Prostate gland (tissue), 2 donors: ENCODE results near the gene MOCS1. TPM values are rescaled to one million over a fixed set of nuclear protein-coding genes. Genes with fewer than 3 reads are reported as not detected.

ENCODE experiments used
- DNase-seq: peaks from one replicate; pipeline ENCODE4 v3.0.0-alpha.2; 2019; ENCODE audit warnings: low spot score
- H3K27ac ChIP-seq, 2 donors: fragments of 200-600 bp; sonication (generic); 2 replicates each; pipeline ENCODE4 v1.5.1; 2017 to 2019
- H3K27me3 ChIP-seq: fragments of 200-600 bp; sonication (generic); replicated peaks from 2 replicates; pipeline ENCODE4 v1.5.1; 2019; ENCODE audit not compliant: insufficient read depth
- H3K36me3 ChIP-seq, 2 donors: fragments of 200-600 bp; sonication (generic); 1 replicate in 1 of 2; 2 replicates in 1 of 2; pipeline versions ENCODE4 v1.5.1 to v1.8.1; 2017 to 2019
- H3K4me1 ChIP-seq: fragments of 200-600 bp; sonication (generic); replicated peaks from 2 replicates; pipeline ENCODE4 v1.5.1; 2019
- H3K4me3 ChIP-seq, 2 donors: fragments of 200-600 bp; sonication (generic); 2 replicates each; pipeline ENCODE4 v1.5.1; 2017 to 2019
- H3K9me3 ChIP-seq: fragments of 200-600 bp; sonication (generic); 2 replicates; pipeline ENCODE4 v1.5.1; 2017
- CTCF ChIP-seq, 4 experiments: fragments of 200-600 bp in 2 of 4; fragments of 450-650 bp in 2 of 4; sonication (generic) in 2 of 4; IDR thresholded peaks; 1 replicate in 3 of 4; 2 replicates in 1 of 4; pipeline ENCODE4 v1.5.1; 2016 to 2019; ENCODE audit warnings: antibody characterized with exemption in 4 of 4, mild to moderate bottlenecking in 2 of 4, moderate library complexity in 2 of 4
- POLR2A ChIP-seq: fragments of 450-650 bp; IDR thresholded peaks from one replicate; pipeline ENCODE4 v1.6.1; 2016; ENCODE audit warnings: antibody characterized with exemption, mild to moderate bottlenecking
- POLR2AphosphoS5 ChIP-seq: sonication (generic); formaldehyde crosslinking; IDR thresholded peaks from one replicate; pipeline ENCODE4 v1.6.1; 2017; ENCODE audit warnings: antibody characterized with exemption
- WGBS: methylation state at CpG from one replicate; pipeline ENCODE4 v1.1.5; 2018; 5-methylcytosine and 5-hydroxymethylcytosine counted together
- intact Hi-C: fragments of 100-400 bp; cut with DNase I; formaldehyde crosslinking; loops from one replicate; pipeline ENCODE4 v1.14.2; 2022
- total RNA-seq, 2 donors: library from RNA; depleted of rRNA; stranded (reverse); fragments of >200 nt; gene quantifications; one replicate each; pipeline ENCODE4 v1.1.0, GENCODE V29; 2016

Gene MOCS1
- 10 to 100 TPM in 1 of 2 donors, 1 to 10 TPM in 1; 7.2 to 19.8 TPM for total RNA-seq

GRCh38 chr6:39934131-39934757, at the start of gene MOCS1:
Gene MOCS1, minus strand, starts transcription at chr6:39934462. Its CDS starts 45 bp downstream, at chr6:39934417.
- peak; percentile 59 for DNase-seq
- WGBS, result under 1% methylated on average over 33 of the region's 46 CpGs
- Histone ChIP-seq H3K27ac (peak within 1 kb of the TSS; percentile 63 to 74), H3K4me1 (no peaks in the 10 kb centered on the region), H3K36me3 (no peaks in the 10 kb centered on the region), H3K9me3 (no peaks in the 10 kb centered on the region), H3K27me3 (no peaks in the 10 kb centered on the region), H3K4me3 (peak within 1 kb of the TSS; percentile 57 to 59)
- TF ChIP-seq CTCF (IDR thresholded peaks at IDR 0.05) (no peak), POLR2A (peak; percentile 40), POLR2AphosphoS5 (peak; percentile 53)
- intact Hi-C loops, result no loop called here

- no peak for DNase-seq
- no peak overlapping the region for H3K4me3 ChIP-seq
These were observed 49.8 kb upstream of the MOCS1 start for GRCh38 chr6:39984051-39984450.

GRCh38 chr6:39983193-39983592, 48.9 kb upstream of the MOCS1 start:
- intact Hi-C loops, result loop anchor here (5.0 to 10.0 kb wide), 3 partner anchors 322 to 1334 kb away; no protein-coding TSS in a partner anchor
- H3K4me1 ChIP-seq, result no peaks in the 10 kb centered on the region
- TF ChIP-seq POLR2AphosphoS5 (no peak), POLR2A (no peak), CTCF (IDR thresholded peaks at IDR 0.05) (no peak)
- H3K27me3 ChIP-seq, result no peaks in the 10 kb centered on the region
- H3K27ac ChIP-seq, result no peak overlapping the region
- no peaks in the 10 kb centered on the region for H3K36me3 ChIP-seq
- no peak overlapping the region for H3K4me3 ChIP-seq
- H3K9me3 ChIP-seq, result no peaks in the 10 kb centered on the region
- no peak for DNase-seq

More at GRCh38 chr6:39984051-39984450, 49.8 kb upstream of the MOCS1 start:
- intact Hi-C loops, result loop anchor here (5.0 to 10.0 kb wide), 3 partner anchors 321 to 1333 kb away; no protein-coding TSS in a partner anchor
- no peaks in the 10 kb centered on the region for H3K4me1 ChIP-seq
- TF ChIP-seq POLR2AphosphoS5 (no peak), CTCF (IDR thresholded peaks at IDR 0.05) (no peak)
- no peak overlapping the region for H3K27ac ChIP-seq
- no peaks in the 10 kb centered on the region for H3K27me3 ChIP-seq
- no peaks in the 10 kb centered on the region for H3K36me3 ChIP-seq
- no peaks in the 10 kb centered on the region for H3K9me3 ChIP-seq

- DNase-seq, result no peak
- TF ChIP-seq POLR2A, result no peak
- no peak for TF ChIP-seq POLR2AphosphoS5
- no peak for TF ChIP-seq CTCF (IDR thresholded peaks at IDR 0.05)
- intact Hi-C loops, result loop anchor here (5.0 to 10.0 kb wide), 3 partner anchors 322 to 1335 kb away; no protein-coding TSS in a partner anchor
- Histone ChIP-seq H3K27ac (no peak overlapping the region), H3K4me1 (no peaks in the 10 kb centered on the region), H3K36me3 (no peaks in the 10 kb centered on the region), H3K4me3 (no peak overlapping the region), H3K27me3 (no peaks in the 10 kb centered on the region), H3K9me3 (no peaks in the 10 kb centered on the region)
These were observed 48.5 kb upstream of the MOCS1 start for GRCh38 chr6:39982720-39983119.
